DOHH2 (cell line): Measurements from ENCODE around the gene EXOC6B.

Experiments
- H3F3A ChIP-seq: fragments of 200-600 bp; sonication (generic), shearing (Covaris generic); 2 replicates; pipeline ENCODE4 v1.6.0; 2016; ENCODE audit warnings: antibody characterized with exemption, mild to moderate bottlenecking; ENCODE audit not compliant: control insufficient read depth, insufficient read depth
- H3K27ac ChIP-seq: fragments of 200-600 bp; sonication (generic); 2 replicates; pipeline ENCODE4 v1.5.1; 2014; ENCODE audit warnings: low read depth, mild to moderate bottlenecking, low read length, moderate library complexity
- H3K27me3 ChIP-seq: fragments of 200-600 bp; sonication (generic); 2 replicates; pipeline ENCODE4 v1.6.1; 2014; ENCODE audit warnings: mild to moderate bottlenecking, low read length, mixed read lengths; ENCODE audit not compliant: control insufficient read depth
- H3K36me3 ChIP-seq: fragments of 200-600 bp; sonication (generic); 2 replicates; pipeline ENCODE4 v1.6.1; 2014; ENCODE audit warnings: mild to moderate bottlenecking, low read length, moderate library complexity, mixed read lengths; ENCODE audit not compliant: control insufficient read depth
- H3K4me1 ChIP-seq: fragments of 200-600 bp; sonication (generic); 2 replicates; pipeline ENCODE4 v1.6.1; 2014; ENCODE audit warnings: mild to moderate bottlenecking, low read length, mixed read lengths; ENCODE audit not compliant: control insufficient read depth
- H3K4me2 ChIP-seq: fragments of 200-600 bp; sonication (generic); 2 replicates; pipeline ENCODE4 v1.6.0; 2014; ENCODE audit warnings: mild to moderate bottlenecking, low read length, moderate library complexity
- H3K4me3 ChIP-seq: fragments of 200-600 bp; sonication (generic); 2 replicates; pipeline ENCODE4 v1.5.1; 2014; ENCODE audit warnings: mild to moderate bottlenecking, low read length, mixed read lengths
- H3K79me2 ChIP-seq: fragments of 200-600 bp; sonication (generic); 2 replicates; pipeline ENCODE4 v1.6.1; 2014; ENCODE audit warnings: mild to moderate bottlenecking, low read length, mixed read lengths; ENCODE audit not compliant: control insufficient read depth
- H3K9me2 ChIP-seq: fragments of 200-600 bp; sonication (generic); replicated peaks from 2 replicates; pipeline ENCODE4 v1.6.1; 2014; ENCODE audit warnings: mild to moderate bottlenecking, low read length, mixed read lengths; ENCODE audit not compliant: control insufficient read depth
- H3K9me3 ChIP-seq: fragments of 200-600 bp; sonication (generic); 2 replicates; pipeline ENCODE4 v1.6.1; 2014; ENCODE audit warnings: antibody characterized with exemption, low read length, mixed read lengths; ENCODE audit not compliant: control insufficient read depth, insufficient read depth
- H4K20me1 ChIP-seq: fragments of 200-600 bp; sonication (generic); 2 replicates; pipeline ENCODE4 v1.6.0; 2014; ENCODE audit warnings: low read depth, mild to moderate bottlenecking, antibody characterized with exemption, low read length, moderate library complexity; ENCODE audit not compliant: control insufficient read depth, insufficient read depth
- EZH2phosphoT487 ChIP-seq: fragments of 200-600 bp; sonication (generic); IDR thresholded peaks from 2 replicates; pipeline ENCODE4 v1.6.1; 2017; ENCODE audit warnings: borderline replicate concordance, mild to moderate bottlenecking, antibody characterized with exemption, low read length, moderate library complexity, mixed read lengths
- TF ChIP-seq, protein P1 (sequence below): fragments of 200-600 bp; sonication (generic); IDR thresholded peaks from one replicate; pipeline ENCODE4 v1.5.1; 2014; ENCODE audit warnings: antibody characterized with exemption, mild to moderate bottlenecking, low read depth, low read length; ENCODE audit not compliant: poor library complexity, severe bottlenecking

The EXOC6B gene

DNA sequence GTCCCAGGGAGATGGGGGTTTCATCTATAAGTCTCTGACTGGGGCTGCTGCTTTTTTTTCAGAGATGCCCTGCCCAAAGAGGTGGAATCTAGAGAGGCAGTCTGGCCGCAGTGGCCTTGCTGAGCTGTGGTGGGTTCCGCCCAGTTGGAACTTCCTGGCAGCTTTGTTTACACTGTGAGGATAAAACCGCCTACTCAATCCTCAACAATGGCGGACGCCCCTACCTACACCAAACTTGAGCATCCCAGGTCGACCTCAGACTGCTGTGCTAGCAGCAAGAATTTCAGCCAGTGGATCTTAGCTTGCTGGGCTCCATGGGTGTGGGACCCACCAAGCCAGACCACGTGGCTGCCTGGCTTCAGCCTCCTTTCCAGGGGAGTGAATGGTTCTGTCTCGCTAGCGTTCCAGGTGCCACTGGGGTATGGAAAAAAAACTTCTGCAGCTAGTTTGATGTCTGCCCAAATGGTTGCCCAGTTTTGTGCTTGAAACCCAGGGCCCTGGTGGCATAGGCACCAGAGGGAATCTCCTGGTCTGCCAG, 525.6 kb downstream of the EXOC6B start:
- H3K4me2 ChIP-seq, result no peak overlapping the region
- no peaks in the 10 kb centered on the region for H3K27me3 ChIP-seq
- no peaks in the 10 kb centered on the region for H3K9me3 ChIP-seq
- TF ChIP-seq EZH2phosphoT487, result no peak
- TF ChIP-seq, protein P1, sequence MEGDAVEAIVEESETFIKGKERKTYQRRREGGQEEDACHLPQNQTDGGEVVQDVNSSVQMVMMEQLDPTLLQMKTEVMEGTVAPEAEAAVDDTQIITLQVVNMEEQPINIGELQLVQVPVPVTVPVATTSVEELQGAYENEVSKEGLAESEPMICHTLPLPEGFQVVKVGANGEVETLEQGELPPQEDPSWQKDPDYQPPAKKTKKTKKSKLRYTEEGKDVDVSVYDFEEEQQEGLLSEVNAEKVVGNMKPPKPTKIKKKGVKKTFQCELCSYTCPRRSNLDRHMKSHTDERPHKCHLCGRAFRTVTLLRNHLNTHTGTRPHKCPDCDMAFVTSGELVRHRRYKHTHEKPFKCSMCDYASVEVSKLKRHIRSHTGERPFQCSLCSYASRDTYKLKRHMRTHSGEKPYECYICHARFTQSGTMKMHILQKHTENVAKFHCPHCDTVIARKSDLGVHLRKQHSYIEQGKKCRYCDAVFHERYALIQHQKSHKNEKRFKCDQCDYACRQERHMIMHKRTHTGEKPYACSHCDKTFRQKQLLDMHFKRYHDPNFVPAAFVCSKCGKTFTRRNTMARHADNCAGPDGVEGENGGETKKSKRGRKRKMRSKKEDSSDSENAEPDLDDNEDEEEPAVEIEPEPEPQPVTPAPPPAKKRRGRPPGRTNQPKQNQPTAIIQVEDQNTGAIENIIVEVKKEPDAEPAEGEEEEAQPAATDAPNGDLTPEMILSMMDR, result no peak
- no peaks in the 10 kb centered on the region for H3K36me3 ChIP-seq
- H4K20me1 ChIP-seq, result no peaks in the 10 kb centered on the region
- H3K4me1 ChIP-seq, result no peaks in the 10 kb centered on the region
- H3K9me2 ChIP-seq, result no peaks in the 10 kb centered on the region
- no peak overlapping the region for H3K4me3 ChIP-seq
- H3K27ac ChIP-seq, result no peak overlapping the region
- H3K79me2 ChIP-seq, result no peaks in the 10 kb centered on the region
- H3F3A ChIP-seq, result no peaks in the 10 kb centered on the region

DNA sequence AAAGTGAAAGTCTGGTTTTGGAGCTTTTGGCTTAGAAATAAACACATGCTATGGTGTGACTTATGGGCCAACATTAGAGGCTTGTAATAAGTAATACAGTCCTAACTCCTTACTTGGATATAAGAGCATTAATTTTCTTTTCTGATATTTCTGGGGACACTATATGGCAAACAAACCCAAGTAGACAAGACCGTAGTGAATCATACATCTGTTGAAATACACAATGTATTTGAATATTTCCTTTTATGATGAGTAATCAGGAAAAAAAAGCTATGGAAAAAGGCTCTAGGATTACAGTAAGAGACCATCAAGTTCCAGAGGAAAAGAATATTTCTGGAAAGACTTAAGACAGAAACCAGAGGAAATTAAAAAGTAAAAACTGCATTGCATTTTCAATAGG, 532.2 kb downstream of the EXOC6B start:
- H3K4me2 ChIP-seq, result no peak overlapping the region

DNA sequence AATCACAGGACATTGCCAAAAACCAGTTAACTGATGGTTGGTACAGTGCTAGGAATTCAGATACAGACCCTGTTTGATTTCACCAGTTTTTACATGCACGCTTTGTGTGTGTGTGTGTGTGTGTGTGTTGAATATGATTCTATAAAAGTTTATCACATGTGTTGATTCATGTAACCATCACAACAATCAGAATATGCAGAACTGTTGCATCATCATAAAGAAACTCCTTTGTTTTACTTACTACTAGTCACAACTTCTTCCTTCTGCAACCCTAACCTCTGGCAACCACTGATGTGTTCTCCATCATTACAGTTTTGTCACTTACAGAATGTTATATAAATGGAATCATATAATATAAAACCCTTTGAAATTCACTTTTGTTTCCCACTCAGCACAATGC, 533.4 kb downstream of the EXOC6B start:
- Histone ChIP-seq H3K4me3 (no peak overlapping the region), H3F3A (no peaks in the 10 kb centered on the region), H3K4me2 (no peak overlapping the region), H3K27me3 (no peaks in the 10 kb centered on the region), H3K36me3 (no peaks in the 10 kb centered on the region), H3K9me3 (no peaks in the 10 kb centered on the region), H3K27ac (no peak overlapping the region), H4K20me1 (no peaks in the 10 kb centered on the region), H3K4me1 (no peaks in the 10 kb centered on the region), H3K9me2 (no peaks in the 10 kb centered on the region), H3K79me2 (no peaks in the 10 kb centered on the region)
- TF ChIP-seq, protein P1, result no peak
- no peak for TF ChIP-seq EZH2phosphoT487

More for the DNA sequence above, 532.2 kb downstream of the EXOC6B start:
- H3K79me2 ChIP-seq, result no peaks in the 10 kb centered on the region
- H3K9me2 ChIP-seq, result no peaks in the 10 kb centered on the region
- TF ChIP-seq, protein P1, result no peak
- TF ChIP-seq EZH2phosphoT487, result no peak
- no peaks in the 10 kb centered on the region for H3F3A ChIP-seq
- H3K4me1 ChIP-seq, result no peaks in the 10 kb centered on the region
- H3K27ac ChIP-seq, result no peak overlapping the region
- no peaks in the 10 kb centered on the region for H4K20me1 ChIP-seq
- H3K27me3 ChIP-seq, result no peaks in the 10 kb centered on the region
- no peaks in the 10 kb centered on the region for H3K36me3 ChIP-seq
- no peak overlapping the region for H3K4me3 ChIP-seq
- H3K9me3 ChIP-seq, result no peaks in the 10 kb centered on the region
